ENCODE data around the gene BRD9. TPM values are rescaled to one million over a fixed set of nuclear protein-coding genes. Genes with fewer than 3 reads are reported as not detected.
"Not testable (repeated sequence)": the region's sequence is repeated elsewhere in the genome, so short reads cannot be mapped to it uniquely, and the experiment has no call there.

BRD9 gene
- total and polyA plus RNA-seq, 2 of the 4 experiments (the other 2 are of a cell fraction), result 22.0 to 43.4 TPM

DNA sequence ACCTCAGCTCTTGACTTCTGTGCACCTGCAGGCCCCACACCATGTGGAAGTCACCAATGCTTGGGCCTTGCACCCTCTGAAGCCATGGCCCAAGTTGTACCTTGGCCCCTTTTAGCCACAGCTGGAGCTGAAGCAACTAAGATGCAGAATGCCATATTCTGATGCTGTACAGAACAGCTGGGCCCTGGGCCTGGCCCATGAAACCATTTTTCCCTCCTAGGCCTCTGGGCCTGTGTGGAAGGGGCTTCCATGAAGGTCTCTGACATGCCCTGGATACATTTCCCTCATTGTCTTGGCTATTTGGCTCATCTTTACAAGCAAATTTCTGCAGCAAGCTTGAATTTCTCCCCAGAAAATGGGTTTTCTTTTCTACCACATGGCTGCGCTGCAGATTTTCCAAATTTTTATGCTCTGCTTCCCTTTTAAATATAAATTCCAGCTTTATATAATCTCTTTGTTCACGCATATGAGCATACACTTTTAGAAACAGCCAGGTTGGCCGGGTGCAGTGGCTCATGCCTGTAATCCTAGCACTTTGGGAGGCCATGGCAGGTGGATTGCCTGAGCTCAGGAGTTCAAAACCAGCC is 41.9 kb upstream of the BRD9 start:
- H3K18ac ChIP-seq (ENCODE audit: low read depth, low read length); H3K79me1 ChIP-seq (ENCODE audit: low read depth in 1 of 2, low read length in 2 of 2); H3K4ac ChIP-seq (ENCODE audit: low read depth, low read length); H2BK5ac ChIP-seq (ENCODE audit: low read depth, low read length, poor library complexity, severe bottlenecking); H3K36me3 ChIP-seq (ENCODE audit: control insufficient read depth, insufficient read depth, low read length); dilution Hi-C loops (cut with HindIII; ENCODE audit: low sequenced_read_pairs, unreplicated experiment); H3K14ac ChIP-seq (replicated peaks; ENCODE audit: low read depth, low read length); H3K56ac ChIP-seq (ENCODE audit: extremely low read depth, insufficient read depth, low read length); H3K23ac ChIP-seq (ENCODE audit: low read depth, low read length); H4K8ac ChIP-seq (ENCODE audit: low read depth in 2 of 2, low read length in 2 of 2); BruUV-seq (replicated peaks); H2AK9ac ChIP-seq (replicated peaks; ENCODE audit: low read depth, low read length, poor library complexity); H4K91ac ChIP-seq (ENCODE audit: insufficient read depth, low read depth, low read length); H4K5ac ChIP-seq (ENCODE audit: low read depth, low read length); H3K4me3 ChIP-seq (ENCODE audit: insufficient read depth, low read depth, low read length); POLR2A ChIA-PET (ENCODE audit: unreplicated experiment); H2BK120ac ChIP-seq (ENCODE audit: low read depth, low read length); H3K4me2 ChIP-seq (ENCODE audit: low read depth, low read length); H4K20me1 ChIP-seq (ENCODE audit: insufficient read depth, low read length); H2AK5ac ChIP-seq (ENCODE audit: low read depth, low read length); H2AFZ ChIP-seq (replicated peaks; ENCODE audit: low read length, poor library complexity); H3K27ac ChIP-seq (ENCODE audit: insufficient read depth, low read length); H3K9ac ChIP-seq (ENCODE audit: low read depth, low read length); H2BK20ac ChIP-seq (ENCODE audit: low read depth, low read length); H2BK15ac ChIP-seq (ENCODE audit: low read depth, low read length); H3K9me1 ChIP-seq (ENCODE audit: insufficient read depth, low read length); H3K4me1 ChIP-seq (ENCODE audit: control insufficient read depth, insufficient read depth, low read length); H3K9me3 ChIP-seq (ENCODE audit: control insufficient read depth, insufficient read depth, low read length): not testable (repeated sequence)
- peaks cover 51% of the 10 kb centered on the region for H3K27me3 ChIP-seq (ENCODE audit: control insufficient read depth, insufficient read depth, low read length)
- DNase-seq (peak; percentile 10), ATAC-seq (ENCODE audit: low read depth) (0 out of 2 replicates have a peak, but pooled peaks have one; percentile 25)
- intact Hi-C loops (cut with micrococcal nuclease) (loop anchor here (1.0 kb wide), 1 partner anchor 206 kb away; no protein-coding TSS in a partner anchor), in situ Hi-C loops (cut with MboI; ENCODE audit: low sequenced_read_pairs) (loop anchor here (10.0 kb wide), 3 partner anchors 200 to 710 kb away; no protein-coding TSS in a partner anchor)
- CTCF ChIA-PET, result interaction anchor here (0.6 to 3.3 kb wide), 8 partner anchors 11 to 710 kb away, joined by 3 to 11 read pairs (median 6); no protein-coding TSS in a partner anchor
- WGBS, 2 experiments (ENCODE audit: extremely low coverage in 2 of 2, insufficient read length in 1 of 2), result 100% methylated on average over 1 of the region's 3 CpGs; no CpG with 5 or more reads in 1 of the 2 experiments
- TF ChIP-seq, protein P1, sequence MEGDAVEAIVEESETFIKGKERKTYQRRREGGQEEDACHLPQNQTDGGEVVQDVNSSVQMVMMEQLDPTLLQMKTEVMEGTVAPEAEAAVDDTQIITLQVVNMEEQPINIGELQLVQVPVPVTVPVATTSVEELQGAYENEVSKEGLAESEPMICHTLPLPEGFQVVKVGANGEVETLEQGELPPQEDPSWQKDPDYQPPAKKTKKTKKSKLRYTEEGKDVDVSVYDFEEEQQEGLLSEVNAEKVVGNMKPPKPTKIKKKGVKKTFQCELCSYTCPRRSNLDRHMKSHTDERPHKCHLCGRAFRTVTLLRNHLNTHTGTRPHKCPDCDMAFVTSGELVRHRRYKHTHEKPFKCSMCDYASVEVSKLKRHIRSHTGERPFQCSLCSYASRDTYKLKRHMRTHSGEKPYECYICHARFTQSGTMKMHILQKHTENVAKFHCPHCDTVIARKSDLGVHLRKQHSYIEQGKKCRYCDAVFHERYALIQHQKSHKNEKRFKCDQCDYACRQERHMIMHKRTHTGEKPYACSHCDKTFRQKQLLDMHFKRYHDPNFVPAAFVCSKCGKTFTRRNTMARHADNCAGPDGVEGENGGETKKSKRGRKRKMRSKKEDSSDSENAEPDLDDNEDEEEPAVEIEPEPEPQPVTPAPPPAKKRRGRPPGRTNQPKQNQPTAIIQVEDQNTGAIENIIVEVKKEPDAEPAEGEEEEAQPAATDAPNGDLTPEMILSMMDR (conservative IDR thresholded peaks at IDR 0.05; ENCODE audit: low read depth, low read length), result peak; percentile 47
- TF ChIP-seq RAD21 (IDR thresholded peaks at IDR 0.05; ENCODE audit: low read length), result peak; percentile 40

DNA sequence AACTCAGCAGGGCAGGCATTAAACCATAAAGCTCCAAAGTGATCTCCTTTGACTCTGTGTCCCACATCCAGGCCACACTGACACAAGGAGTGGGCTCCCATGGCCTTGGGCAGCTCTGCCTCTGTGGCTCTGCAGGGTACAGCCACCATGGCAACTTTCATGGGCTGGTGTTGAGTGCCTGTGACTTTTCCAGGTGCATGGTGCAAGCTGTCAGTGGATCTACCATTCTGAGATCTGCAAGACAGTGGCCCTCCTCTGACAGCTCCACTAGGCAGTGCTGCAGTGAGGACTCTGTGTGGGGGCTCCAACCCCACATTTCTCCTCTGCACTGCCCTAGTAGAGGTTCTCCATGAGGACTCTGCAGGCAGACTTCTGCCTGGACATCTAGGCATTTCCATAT is 41.4 kb upstream of the BRD9 start:
- BruUV-seq (replicated peaks); H2AK9ac ChIP-seq (replicated peaks; ENCODE audit: low read depth, low read length, poor library complexity); H3K9me1 ChIP-seq (ENCODE audit: insufficient read depth, low read length); H2AFZ ChIP-seq (replicated peaks; ENCODE audit: low read length, poor library complexity); H2BK5ac ChIP-seq (ENCODE audit: low read depth, low read length, poor library complexity, severe bottlenecking); H3K4me2 ChIP-seq (ENCODE audit: low read depth, low read length); H3K56ac ChIP-seq (ENCODE audit: extremely low read depth, insufficient read depth, low read length); H2BK120ac ChIP-seq (ENCODE audit: low read depth, low read length); H4K8ac ChIP-seq (ENCODE audit: low read depth in 2 of 2, low read length in 2 of 2); DNase-seq; dilution Hi-C loops (cut with HindIII; ENCODE audit: low sequenced_read_pairs, unreplicated experiment); H3K9ac ChIP-seq (ENCODE audit: low read depth, low read length); H2AK5ac ChIP-seq (ENCODE audit: low read depth, low read length); H4K20me1 ChIP-seq (ENCODE audit: insufficient read depth, low read length); H3K27ac ChIP-seq (ENCODE audit: insufficient read depth, low read length); H3K36me3 ChIP-seq (ENCODE audit: control insufficient read depth, insufficient read depth, low read length); H3K9me3 ChIP-seq (ENCODE audit: control insufficient read depth, insufficient read depth, low read length); H2BK20ac ChIP-seq (ENCODE audit: low read depth, low read length); H4K91ac ChIP-seq (ENCODE audit: insufficient read depth, low read depth, low read length); H4K5ac ChIP-seq (ENCODE audit: low read depth, low read length); H3K14ac ChIP-seq (replicated peaks; ENCODE audit: low read depth, low read length); H3K4ac ChIP-seq (ENCODE audit: low read depth, low read length); H3K4me3 ChIP-seq (ENCODE audit: insufficient read depth, low read depth, low read length); POLR2A ChIA-PET (ENCODE audit: unreplicated experiment); H3K4me1 ChIP-seq (ENCODE audit: control insufficient read depth, insufficient read depth, low read length); ATAC-seq (ENCODE audit: low read depth); H3K18ac ChIP-seq (ENCODE audit: low read depth, low read length); H2BK15ac ChIP-seq (ENCODE audit: low read depth, low read length); H3K79me1 ChIP-seq (ENCODE audit: low read depth in 1 of 2, low read length in 2 of 2); H3K23ac ChIP-seq (ENCODE audit: low read depth, low read length): not testable (repeated sequence)
- in situ Hi-C loops (cut with MboI; ENCODE audit: low sequenced_read_pairs), result loop anchor here (10.0 kb wide), 3 partner anchors 201 to 711 kb away; no protein-coding TSS in a partner anchor
- peaks cover 47% of the 10 kb centered on the region for H3K27me3 ChIP-seq (ENCODE audit: control insufficient read depth, insufficient read depth, low read length)
- CTCF ChIA-PET, result interaction anchor here (1.0 to 3.3 kb wide), 7 partner anchors 10 to 711 kb away, joined by 3 to 11 read pairs (median 6); no protein-coding TSS in a partner anchor
- intact Hi-C loops (cut with micrococcal nuclease), result loop anchor here (1.0 kb wide), 1 partner anchor 206 kb away; no protein-coding TSS in a partner anchor

Measured in IMR-90 (cell line).